H9 (cell line): Measurements from ENCODE around the gene SCYGR7. TPM values are rescaled to one million over a fixed set of nuclear protein-coding genes. Genes with fewer than 3 reads are reported as not detected.

Source experiments
- DNase-seq: peaks from one replicate; pipeline ENCODE4 v3.0.0-alpha.2; 2017
- H2AFZ ChIP-seq: one replicate; pipeline ENCODE4 v1.6.1; 2013; ENCODE audit warnings: mild to moderate bottlenecking, low read length, control low read depth, moderate library complexity
- H2AK5ac ChIP-seq: 2 replicates; pipeline ENCODE4 v1.6.1; 2013; ENCODE audit warnings: low read length, control low read depth, mixed read lengths; ENCODE audit not compliant: insufficient read length
- H2BK120ac ChIP-seq: one replicate; pipeline ENCODE4 v1.6.1; 2013; ENCODE audit warnings: low read depth, mild to moderate bottlenecking, low read length, control low read depth, inconsistent platforms; ENCODE audit not compliant: poor library complexity, severe bottlenecking
- H2BK12ac ChIP-seq: 2 replicates; pipeline ENCODE4 v1.6.1; 2013; ENCODE audit warnings: low read length, control low read depth, mixed read lengths, low read depth; ENCODE audit not compliant: insufficient read length
- H2BK15ac ChIP-seq: 2 replicates; pipeline ENCODE4 v1.6.1; 2013; ENCODE audit warnings: low read depth, low read length, control low read depth
- H2BK20ac ChIP-seq: one replicate; pipeline ENCODE4 v1.6.1; 2013; ENCODE audit warnings: low read depth, mild to moderate bottlenecking, low read length, control low read depth, inconsistent platforms; ENCODE audit not compliant: poor library complexity, severe bottlenecking
- H2BK5ac ChIP-seq: 2 replicates; pipeline ENCODE4 v1.6.1; 2013; ENCODE audit warnings: low read length, control low read depth, mixed read lengths; ENCODE audit not compliant: insufficient read length
- H3K14ac ChIP-seq: 2 replicates; pipeline ENCODE4 v1.6.1; 2013; ENCODE audit warnings: low read length, control low read depth; ENCODE audit not compliant: insufficient read depth
- H3K18ac ChIP-seq: 2 replicates; pipeline ENCODE4 v1.6.1; 2013; ENCODE audit warnings: low read depth, mild to moderate bottlenecking, mixed read lengths, low read length, control low read depth; ENCODE audit not compliant: insufficient read length
- H3K23ac ChIP-seq: 2 replicates; pipeline ENCODE4 v1.6.1; 2013; ENCODE audit warnings: low read length, control low read depth, mixed read lengths, low read depth; ENCODE audit not compliant: insufficient read length
- H3K23me2 ChIP-seq: 2 replicates; pipeline ENCODE4 v1.6.1; 2013; ENCODE audit warnings: low read depth, mild to moderate bottlenecking, mixed read lengths, low read length, control low read depth; ENCODE audit not compliant: insufficient read length, poor library complexity, severe bottlenecking
- H3K27ac ChIP-seq: 2 replicates; pipeline ENCODE4 v1.5.1; 2013; ENCODE audit warnings: low read length, control low read depth, mixed read lengths, low read depth; ENCODE audit not compliant: insufficient read length
- H3K27me3 ChIP-seq: 2 replicates; pipeline ENCODE4 v1.6.1; 2013; ENCODE audit warnings: low read length, control low read depth, inconsistent platforms; ENCODE audit not compliant: insufficient read depth
- H3K4ac ChIP-seq: 2 replicates; pipeline ENCODE4 v1.6.1; 2013; ENCODE audit warnings: low read depth, mild to moderate bottlenecking, control low read depth, inconsistent platforms, low read length, moderate library complexity
- H3K4me1 ChIP-seq: 2 replicates; pipeline ENCODE4 v1.6.1; 2013; ENCODE audit warnings: low read length, control low read depth, inconsistent platforms; ENCODE audit not compliant: insufficient read depth
- H3K4me2 ChIP-seq: 2 replicates; pipeline ENCODE4 v1.6.1; 2013; ENCODE audit warnings: low read length, control low read depth, mixed read lengths; ENCODE audit not compliant: insufficient read length, insufficient read depth
- H3K56ac ChIP-seq: 2 replicates; pipeline ENCODE4 v1.6.1; 2013; ENCODE audit warnings: low read depth, mild to moderate bottlenecking, mixed read lengths, low read length, control low read depth; ENCODE audit not compliant: insufficient read length
- H3K79me1 ChIP-seq: 2 replicates; pipeline ENCODE4 v1.6.1; 2013; ENCODE audit warnings: low read depth, mild to moderate bottlenecking, moderate library complexity, low read length, control low read depth, inconsistent platforms; ENCODE audit not compliant: insufficient read depth, poor library complexity, severe bottlenecking
- H3K79me2 ChIP-seq: 2 replicates; pipeline ENCODE4 v1.6.1; 2013; ENCODE audit warnings: low read length, control low read depth, inconsistent platforms; ENCODE audit not compliant: insufficient read depth
- H3K9ac ChIP-seq: 2 replicates; pipeline ENCODE4 v1.6.1; 2013; ENCODE audit warnings: low read length, control low read depth, mixed read lengths; ENCODE audit not compliant: insufficient read length; ENCODE audit errors: extremely low read depth
- H3K9me3 ChIP-seq: one replicate; pipeline ENCODE4 v1.6.1; 2013; ENCODE audit warnings: low read depth, low read length, inconsistent platforms; ENCODE audit not compliant: control insufficient read depth
- H3T11ph ChIP-seq: one replicate; pipeline ENCODE4 v1.6.1; 2013; ENCODE audit warnings: mild to moderate bottlenecking, low read length, control low read depth, inconsistent platforms
- H4K20me1 ChIP-seq: one replicate; pipeline ENCODE4 v1.6.1; 2013; ENCODE audit not compliant: control insufficient read depth, insufficient read length, insufficient read depth
- H4K5ac ChIP-seq: 2 replicates; pipeline ENCODE4 v1.6.1; 2013; ENCODE audit warnings: low read depth, mild to moderate bottlenecking, mixed read lengths, low read length, control low read depth; ENCODE audit not compliant: insufficient read length
- H4K8ac ChIP-seq: replicated peaks from 2 replicates; pipeline ENCODE4 v1.6.1; 2013; ENCODE audit warnings: low read length, control low read depth, mixed read lengths, low read depth; ENCODE audit not compliant: insufficient read length
- H4K91ac ChIP-seq: 2 replicates; pipeline ENCODE4 v1.6.1; 2013; ENCODE audit warnings: low read depth, mild to moderate bottlenecking, moderate library complexity, mixed read lengths, low read length, control low read depth; ENCODE audit not compliant: insufficient read length
- H3K27ac Mint-ChIP-seq, 3 experiments: 2 replicates in 2 of 3; 3 replicates in 1 of 3; pipeline ENCODE4 v1.8.0; 2020 to 2021; ENCODE audit warnings: mixed read lengths in 3 of 3, mild to moderate bottlenecking in 1 of 3, moderate library complexity in 1 of 3
- H3K27me3 Mint-ChIP-seq: 2 replicates; pipeline ENCODE4 v1.8.0; 2021; ENCODE audit warnings: low read depth, mild to moderate bottlenecking, moderate library complexity, mixed read lengths
- H3K36me3 Mint-ChIP-seq, 3 experiments: 2 replicates in 2 of 3; 3 replicates in 1 of 3; pipeline ENCODE4 v1.8.0; 2020 to 2021; ENCODE audit warnings: low read depth in 3 of 3, mixed read lengths in 3 of 3; ENCODE audit not compliant: insufficient read depth in 1 of 3
- H3K4me1 Mint-ChIP-seq, 2 experiments: 2 replicates each; pipeline ENCODE4 v1.8.0; 2020; ENCODE audit warnings: mixed read lengths in 2 of 2
- H3K4me3 Mint-ChIP-seq, 2 experiments: 2 replicates in 1 of 2; 3 replicates in 1 of 2; pipeline ENCODE4 v1.8.0; 2020 to 2021; ENCODE audit warnings: mild to moderate bottlenecking in 2 of 2, mixed read lengths in 2 of 2, moderate library complexity in 1 of 2
- H3K9me3 Mint-ChIP-seq, 2 experiments: 2 replicates in 1 of 2; 3 replicates in 1 of 2; pipeline ENCODE4 v1.8.0; 2020; ENCODE audit warnings: mild to moderate bottlenecking in 2 of 2, mixed read lengths in 2 of 2, moderate library complexity in 1 of 2
- CTCF ChIP-seq: fragments of 200-600 bp; sonication (generic); conservative IDR thresholded peaks from 3 replicates; pipeline ENCODE4 v1.8.0; 2021; ENCODE audit warnings: antibody characterized with exemption, mild to moderate bottlenecking
- WGBS: extraction: QIAGEN DNeasy Blood & Tissue Kit; methylation state at CpG from one replicate; pipeline ENCODE4 v1.1.7; 2013; ENCODE audit warnings: missing lambda C conversion rate, low lambda C conversion rate, mixed read lengths; ENCODE audit not compliant: insufficient read length; ENCODE audit errors: extremely low coverage; 5-methylcytosine and 5-hydroxymethylcytosine counted together
- total RNA-seq: library from RNA; stranded (reverse); gene quantifications from 2 replicates; pipeline ENCODE4 v1.2.1, GENCODE V29; 2021

Gene SCYGR7
- total RNA-seq, 1 experiment from 2014 or later, result not detected

GRCh38 chr2:227717687-227718567, 10.2 kb upstream of the SCYGR7 start, which contains the start of gene SLC19A3:
TSS of gene SLC19A3 (minus strand) at chr2:227718028. CDS start at chr2:227702318, 15,710 bp downstream.
- H2BK120ac ChIP-seq, result no peak within 1 kb of the TSS
- no peak within 1 kb of the TSS for H3K23ac ChIP-seq
- H3K36me3 Mint-ChIP-seq, result no peaks in the 10 kb centered on the region
- no peak within 1 kb of the TSS for H2BK12ac ChIP-seq
- no peak within 1 kb of the TSS for H2AK5ac ChIP-seq
- no peaks in the 10 kb centered on the region for H3K9me3 Mint-ChIP-seq
- peak within 1 kb of the TSS; percentile 74 to 86 for H3K4me3 Mint-ChIP-seq
- H3K9me3 ChIP-seq, result no peaks in the 10 kb centered on the region
- H3K27me3 ChIP-seq, result no peaks in the 10 kb centered on the region
- H4K20me1 ChIP-seq, result no peaks in the 10 kb centered on the region
- peak within 1 kb of the TSS; percentile 75; the same call in 1 of the 2 replicates for H3K14ac ChIP-seq
- H3K56ac ChIP-seq, result no peak within 1 kb of the TSS
- H3K27ac ChIP-seq, result no peak within 1 kb of the TSS
- no peaks in the 10 kb centered on the region for H3K79me2 ChIP-seq
- H3K4me1 ChIP-seq, result no peaks in the 10 kb centered on the region
- H2BK5ac ChIP-seq, result no peak within 1 kb of the TSS
- H3T11ph ChIP-seq, result no peak within 1 kb of the TSS
- WGBS, result no CpG with 5 or more reads among the region's 35 CpGs
- H3K27ac Mint-ChIP-seq, result peak within 1 kb of the TSS in 1 of 3 experiments; percentile 84; a peak in 1 of 7 replicates
- no peak within 1 kb of the TSS for H3K4ac ChIP-seq
- peaks cover 5% of the 10 kb centered on the region for H3K23me2 ChIP-seq
- TF ChIP-seq CTCF, result no peak
- H3K27me3 Mint-ChIP-seq, result peaks cover 15% of the 10 kb centered on the region
- no peaks in the 10 kb centered on the region for H3K79me1 ChIP-seq
- H2BK20ac ChIP-seq, result no peak within 1 kb of the TSS
- no peak within 1 kb of the TSS for H3K18ac ChIP-seq
- H4K91ac ChIP-seq, result no peak within 1 kb of the TSS
- peaks cover 13 to 20% of the 10 kb centered on the region in 2 experiments for H3K4me1 Mint-ChIP-seq
- no peak within 1 kb of the TSS for H2BK15ac ChIP-seq
- H4K5ac ChIP-seq, result no peak within 1 kb of the TSS
- H4K8ac ChIP-seq, result no peak within 1 kb of the TSS
- peak within 1 kb of the TSS; percentile 71 for H3K4me2 ChIP-seq
- H3K9ac ChIP-seq, result peak within 1 kb of the TSS; percentile 26
- H2AFZ ChIP-seq, result peak within 1 kb of the TSS; percentile 70
- DNase-seq, result peak; percentile 92
